Measurements from ENCODE around the gene PREPL.
"Not testable (repeated sequence)": the region's sequence is repeated elsewhere in the genome, so short reads cannot be mapped to it uniquely, and the experiment has no call there.

PREPL gene

GRCh38 chr2:44314362-44314761, 46.9 kb downstream of the PREPL start:
- H3K4me3 ChIP-seq (ENCODE audit: low read length): no peak overlapping the region
- no peak for TF ChIP-seq CTCF (conservative IDR thresholded peaks at IDR 0.05; ENCODE audit: low read depth, low read length)
- DNase-seq (ENCODE audit: low read depth): no peak

- TF ChIP-seq CTCF (conservative IDR thresholded peaks at IDR 0.05; ENCODE audit: low read depth, low read length): no peak
- H3K4me3 ChIP-seq (ENCODE audit: low read length): no peak overlapping the region
- no peak for DNase-seq (ENCODE audit: low read depth)
Measured at GRCh38 chr2:44310287-44310686, 51.0 kb downstream of the PREPL start.

- H3K4me3 ChIP-seq (ENCODE audit: low read length): no peak overlapping the region
- TF ChIP-seq CTCF (conservative IDR thresholded peaks at IDR 0.05; ENCODE audit: low read depth, low read length): no peak
- no peak for DNase-seq (ENCODE audit: low read depth)
Measured at GRCh38 chr2:44305882-44306281, 55.4 kb downstream of the PREPL start.

DNA sequence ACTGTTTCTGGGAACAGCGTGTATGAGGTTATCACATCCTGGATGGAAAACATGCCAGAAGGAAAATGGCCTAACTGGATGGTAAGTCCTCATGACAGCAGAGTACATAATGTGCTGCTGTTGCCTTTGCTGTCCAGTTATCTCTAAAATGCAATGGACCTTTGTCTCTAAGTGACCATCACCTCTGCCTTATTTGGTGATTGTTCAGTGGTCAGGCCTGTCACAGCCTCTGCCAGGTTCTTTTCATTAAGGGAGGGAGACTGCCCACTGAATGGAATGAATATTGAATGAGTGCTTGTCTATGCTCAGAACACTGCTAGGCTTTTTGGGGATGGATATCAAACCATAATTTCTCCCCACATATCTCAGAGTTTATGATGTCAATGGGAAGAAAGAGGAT, 57.0 kb downstream of the PREPL start:
- no peak overlapping the region for H3K4me3 ChIP-seq (ENCODE audit: low read length)
- no peak for DNase-seq (ENCODE audit: low read depth)
- TF ChIP-seq CTCF (conservative IDR thresholded peaks at IDR 0.05; ENCODE audit: low read depth, low read length): no peak

GRCh38 chr2:44303766-44304165, 57.5 kb downstream of the PREPL start:
- DNase-seq (ENCODE audit: low read depth); H3K4me3 ChIP-seq (ENCODE audit: low read length): not testable (repeated sequence)

DNA sequence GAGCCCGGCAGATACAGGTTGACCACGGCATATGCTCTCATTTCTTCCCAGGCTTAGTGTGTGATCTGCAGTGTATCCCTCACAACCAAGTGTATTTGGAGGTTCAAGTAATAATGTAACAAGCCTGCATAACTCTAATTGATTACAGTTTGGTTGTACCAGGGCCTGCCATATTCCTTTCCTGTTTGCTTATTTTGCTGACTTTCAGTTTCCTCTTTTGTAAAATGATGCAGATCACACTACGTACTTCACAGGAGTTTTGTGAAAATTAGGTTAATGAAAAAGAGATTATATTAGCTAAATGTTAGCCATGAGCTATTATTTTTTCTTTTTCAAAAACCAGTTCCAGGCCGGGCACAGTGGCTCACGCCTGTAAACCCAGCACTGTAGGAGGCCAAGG, 60.2 kb downstream of the PREPL start:
- no peak for TF ChIP-seq CTCF (conservative IDR thresholded peaks at IDR 0.05; ENCODE audit: low read depth, low read length)

GRCh38 chr2:44299635-44300034, 61.7 kb downstream of the PREPL start:
- no peak overlapping the region for H3K4me3 ChIP-seq (ENCODE audit: low read length)
- TF ChIP-seq CTCF (conservative IDR thresholded peaks at IDR 0.05; ENCODE audit: low read depth, low read length): no peak
- no peak for DNase-seq (ENCODE audit: low read depth)

More for the DNA sequence above, 60.2 kb downstream of the PREPL start:
- no peak for DNase-seq (ENCODE audit: low read depth)
- H3K4me3 ChIP-seq (ENCODE audit: low read length): no peak overlapping the region

- no peak overlapping the region for H3K4me3 ChIP-seq (ENCODE audit: low read length)
- DNase-seq (ENCODE audit: low read depth): no peak
- no peak for TF ChIP-seq CTCF (conservative IDR thresholded peaks at IDR 0.05; ENCODE audit: low read depth, low read length)
Measured at GRCh38 chr2:44297431-44297830, 63.9 kb downstream of the PREPL start.

Measured in retinal pigment epithelial cell (primary cell).